Neuronal stem cell (in vitro differentiated cells): Measurements from ENCODE around the gene PMM1.
"Not testable (repeated sequence)": the region's sequence is repeated elsewhere in the genome, so short reads cannot be mapped to it uniquely, and the experiment has no call there.

Experiments used
- DNase-seq: peaks from one replicate; pipeline ENCODE4 v3.0.0-alpha.2; 2013; ENCODE audit warnings: low spot score
- H2AFZ ChIP-seq: one replicate; pipeline ENCODE4 v1.6.1; 2013; ENCODE audit warnings: mild to moderate bottlenecking, low read length, inconsistent platforms
- H2AK5ac ChIP-seq: 2 replicates; pipeline ENCODE4 v1.6.1; 2013; ENCODE audit warnings: low read depth, mild to moderate bottlenecking, inconsistent platforms, low read length, moderate library complexity, mixed read lengths
- H2BK120ac ChIP-seq: 2 replicates; pipeline ENCODE4 v1.6.1; 2013; ENCODE audit warnings: low read depth, mild to moderate bottlenecking, inconsistent platforms, low read length, moderate library complexity, mixed read lengths
- H2BK12ac ChIP-seq: one replicate; pipeline ENCODE4 v1.6.1; 2013; ENCODE audit warnings: low read length, inconsistent platforms
- H2BK15ac ChIP-seq: 2 replicates; pipeline ENCODE4 v1.6.1; 2013; ENCODE audit warnings: mild to moderate bottlenecking, low read length, inconsistent platforms, mixed read lengths
- H2BK5ac ChIP-seq: one replicate; pipeline ENCODE4 v1.6.1; 2013; ENCODE audit warnings: inconsistent platforms, mild to moderate bottlenecking, low read length, moderate library complexity
- H3K14ac ChIP-seq: one replicate; pipeline ENCODE4 v1.6.1; 2013; ENCODE audit warnings: low read length, inconsistent platforms
- H3K18ac ChIP-seq: 2 replicates; pipeline ENCODE4 v1.6.1; 2013; ENCODE audit warnings: low read length, inconsistent platforms
- H3K23ac ChIP-seq: 2 replicates; pipeline ENCODE4 v1.6.1; 2013; ENCODE audit warnings: low read depth, mild to moderate bottlenecking, mixed read lengths, low read length, inconsistent platforms; ENCODE audit not compliant: poor library complexity
- H3K27ac ChIP-seq: replicated peaks from 3 replicates; pipeline ENCODE4 v1.5.1; 2013; ENCODE audit warnings: low read length, inconsistent platforms
- H3K27me3 ChIP-seq, 3 experiments: 2 replicates each; pipeline ENCODE4 v1.6.1; 2013; ENCODE audit warnings: low read length in 3 of 3, mild to moderate bottlenecking in 2 of 3, inconsistent platforms in 1 of 3, low read depth in 1 of 3, mixed read lengths in 1 of 3, moderate library complexity in 1 of 3; ENCODE audit not compliant: control insufficient read depth in 3 of 3, insufficient read depth in 3 of 3
- H3K36me3 ChIP-seq, 2 donors: replicated peaks in 1 of 2; 2 replicates each; pipeline ENCODE4 v1.6.1; 2013; ENCODE audit warnings: low read length in 2 of 2; ENCODE audit not compliant: control insufficient read depth in 2 of 2, insufficient read depth in 2 of 2
- H3K4ac ChIP-seq: 2 replicates; pipeline ENCODE4 v1.6.1; 2013; ENCODE audit warnings: inconsistent platforms, mild to moderate bottlenecking, low read length, moderate library complexity
- H3K4me1 ChIP-seq, 2 donors: 1 replicate in 1 of 2; 2 replicates in 1 of 2; pipeline ENCODE4 v1.6.1; 2013; ENCODE audit warnings: low read length in 2 of 2, low read depth in 1 of 2; ENCODE audit not compliant: control insufficient read depth in 2 of 2, insufficient read depth in 1 of 2
- H3K4me2 ChIP-seq: one replicate; pipeline ENCODE4 v1.6.1; 2013; ENCODE audit warnings: mild to moderate bottlenecking, low read length, inconsistent platforms; ENCODE audit not compliant: insufficient read depth, poor library complexity, severe bottlenecking
- H3K4me3 ChIP-seq, 2 donors: 2 replicates each; pipeline ENCODE4 v1.5.1; 2013; ENCODE audit warnings: low read length in 2 of 2, mild to moderate bottlenecking in 2 of 2, inconsistent platforms in 1 of 2, moderate library complexity in 1 of 2
- H3K79me1 ChIP-seq: one replicate; pipeline ENCODE4 v1.6.1; 2013; ENCODE audit warnings: low read depth, mild to moderate bottlenecking, inconsistent platforms, low read length, moderate library complexity
- H3K9ac ChIP-seq: one replicate; pipeline ENCODE4 v1.6.1; 2013; ENCODE audit warnings: mild to moderate bottlenecking, low read depth, low read length, inconsistent platforms; ENCODE audit not compliant: poor library complexity
- H3K9me3 ChIP-seq, 2 donors: replicated peaks in 1 of 2; 2 replicates each; pipeline versions ENCODE3 to v1.6.1; 2013; ENCODE audit warnings: low read length in 2 of 2, mild to moderate bottlenecking in 2 of 2, inconsistent platforms in 1 of 2, low read depth in 1 of 2, mixed read lengths in 1 of 2, moderate library complexity in 1 of 2; ENCODE audit not compliant: control insufficient read depth in 2 of 2, insufficient read depth in 1 of 2
- H4K8ac ChIP-seq: one replicate; pipeline ENCODE4 v1.6.1; 2013; ENCODE audit warnings: low read depth, mild to moderate bottlenecking, inconsistent platforms, low read length, moderate library complexity
- H4K91ac ChIP-seq: one replicate; pipeline ENCODE4 v1.6.1; 2013; ENCODE audit warnings: low read length, low read depth, mild to moderate bottlenecking, inconsistent platforms; ENCODE audit not compliant: poor library complexity
- WGBS, 2 donors: extraction: QIAGEN DNeasy Blood & Tissue Kit; methylation state at CpG; one replicate each; pipeline ENCODE4 v1.1.7; 2013; ENCODE audit warnings: missing lambda C conversion rate in 2 of 2, mixed read lengths in 1 of 2; ENCODE audit not compliant: insufficient read length in 2 of 2, insufficient replicate concordance in 1 of 2; ENCODE audit errors: extremely low coverage in 2 of 2; 5-methylcytosine and 5-hydroxymethylcytosine counted together

PMM1 gene

GRCh38 chr22:41636467-41636866 is 46.8 kb upstream of the PMM1 start:
- H3K9ac ChIP-seq, result no peak overlapping the region
- peaks cover 48 to 94% of the 10 kb centered on the region in 2 donors for H3K36me3 ChIP-seq
- H2BK12ac ChIP-seq, result no peak overlapping the region
- H3K4me1 ChIP-seq, result no peaks in the 10 kb centered on the region
- peaks cover 5% of the 10 kb centered on the region for H3K79me1 ChIP-seq
- no peak overlapping the region for H4K8ac ChIP-seq
- WGBS, 2 donors, result no CpG with 5 or more reads among the region's 7 CpGs
- no peak overlapping the region for H3K27ac ChIP-seq
- H3K18ac ChIP-seq, result no peak overlapping the region
- no peak overlapping the region for H3K4me2 ChIP-seq
- no peaks in the 10 kb centered on the region for H3K9me3 ChIP-seq
- H2BK120ac ChIP-seq, result no peak overlapping the region
- H3K27me3 ChIP-seq, result no peaks in the 10 kb centered on the region
- no peak overlapping the region for H3K4ac ChIP-seq
- H4K91ac ChIP-seq, result no peak overlapping the region
- H2AFZ ChIP-seq, result no peak overlapping the region
- no peak overlapping the region for H3K14ac ChIP-seq
- no peak for DNase-seq
- H2BK5ac ChIP-seq, result no peak overlapping the region
- H2BK15ac ChIP-seq, result no peak overlapping the region
- H2AK5ac ChIP-seq, result no peak overlapping the region
- no peak overlapping the region for H3K23ac ChIP-seq
- H3K4me3 ChIP-seq, result no peak overlapping the region

DNA sequence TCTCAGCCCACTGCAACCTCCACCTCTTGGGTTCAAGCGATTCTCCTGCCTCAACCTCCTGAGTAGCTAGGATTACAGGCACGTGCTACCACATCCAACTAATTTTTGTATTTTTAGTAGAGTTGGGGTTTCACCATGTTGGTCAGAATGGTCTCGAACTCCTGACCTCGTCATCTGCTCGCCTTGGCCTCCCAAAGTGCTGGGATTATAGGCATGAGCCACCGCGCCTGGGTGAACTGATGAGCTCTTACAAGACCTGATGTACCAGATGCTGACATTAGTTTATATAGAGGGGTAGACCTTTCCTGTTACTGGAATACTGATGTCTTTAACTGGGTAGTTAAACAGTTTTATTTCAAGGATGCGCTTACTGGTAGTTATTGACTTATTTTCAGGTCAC is 45.0 kb upstream of the PMM1 start:
- not testable (repeated sequence) for H2AFZ ChIP-seq, H3K27me3 ChIP-seq, H2BK15ac ChIP-seq, H3K79me1 ChIP-seq, H3K23ac ChIP-seq, H3K4ac ChIP-seq, H3K9ac ChIP-seq, DNase-seq, H4K8ac ChIP-seq, H2AK5ac ChIP-seq, H4K91ac ChIP-seq, H3K27ac ChIP-seq, H2BK12ac ChIP-seq, H3K4me1 ChIP-seq, H2BK120ac ChIP-seq, H2BK5ac ChIP-seq, H3K18ac ChIP-seq, H3K4me2 ChIP-seq, H3K14ac ChIP-seq, H3K9me3 ChIP-seq, H3K4me3 ChIP-seq
- H3K36me3 ChIP-seq, result peaks cover 45 to 88% of the 10 kb centered on the region in 2 donors
- no CpG with 5 or more reads among the region's 8 CpGs for WGBS, 2 donors

DNA sequence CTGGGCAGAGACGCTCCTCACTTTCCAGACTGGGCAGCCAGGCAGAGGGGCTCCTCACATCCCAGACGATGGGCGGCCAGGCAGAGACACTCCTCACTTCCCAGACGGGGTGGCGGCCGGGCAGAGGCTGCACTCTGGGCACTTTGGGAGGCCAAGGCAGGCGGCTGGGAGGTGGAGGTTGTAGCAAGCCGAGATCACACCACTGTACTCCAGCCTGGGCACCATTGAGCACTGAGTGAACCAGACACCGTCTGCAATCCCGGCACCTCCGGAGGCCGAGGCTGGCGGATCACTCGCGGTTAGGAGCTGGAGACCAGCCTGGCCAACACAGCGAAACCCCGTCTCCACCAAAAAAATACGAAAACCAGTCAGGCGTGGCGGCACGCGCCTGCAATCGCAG is 42.0 kb upstream of the PMM1 start:
- H2AK5ac ChIP-seq, H3K9ac ChIP-seq, H2BK5ac ChIP-seq, H3K23ac ChIP-seq, DNase-seq, H3K14ac ChIP-seq, H2BK15ac ChIP-seq, H4K91ac ChIP-seq, H3K4ac ChIP-seq, H2BK12ac ChIP-seq, H3K4me2 ChIP-seq, H2BK120ac ChIP-seq, H3K27me3 ChIP-seq, H2AFZ ChIP-seq, H3K4me3 ChIP-seq, H3K4me1 ChIP-seq, H3K27ac ChIP-seq, H3K79me1 ChIP-seq, H4K8ac ChIP-seq, H3K18ac ChIP-seq: not testable (repeated sequence)
- Histone ChIP-seq H3K9me3 (peaks cover 6 to 21% of the 10 kb centered on the region in 2 donors), H3K36me3 (peaks cover 45 to 88% of the 10 kb centered on the region in 2 donors)
- no CpG with 5 or more reads among the region's 23 CpGs for WGBS, 2 donors

- not testable (repeated sequence) for H2BK120ac ChIP-seq, H2BK15ac ChIP-seq, H2BK12ac ChIP-seq, H2AFZ ChIP-seq, H3K4ac ChIP-seq, H4K91ac ChIP-seq, DNase-seq, H3K4me1 ChIP-seq, H2BK5ac ChIP-seq, H3K9ac ChIP-seq, H3K79me1 ChIP-seq, H3K4me2 ChIP-seq, H4K8ac ChIP-seq, H3K23ac ChIP-seq, H3K14ac ChIP-seq, H2AK5ac ChIP-seq, H3K27me3 ChIP-seq, H3K27ac ChIP-seq, H3K4me3 ChIP-seq, H3K18ac ChIP-seq
- peaks cover 41 to 88% of the 10 kb centered on the region in 2 donors for H3K36me3 ChIP-seq
- no CpG with 5 or more reads among the region's 28 CpGs for WGBS, 2 donors
- peaks cover 6 to 21% of the 10 kb centered on the region in 2 donors for H3K9me3 ChIP-seq
Observed at GRCh38 chr22:41631115-41631514, 41.5 kb upstream of the PMM1 start.
